Tracheal epithelial cell (primary cell): ENCODE results near the gene ZNF619. TPM values are rescaled to one million over a fixed set of nuclear protein-coding genes. Genes with fewer than 3 reads are reported as not detected.

ENCODE experiments used
- total RNA-seq: library from RNA; depleted of rRNA; stranded (reverse); fragments of >200 nt; gene quantifications from 2 replicates; pipeline ENCODE4 v1.2.1, GENCODE V29; 2014

Gene ZNF619
- 4.8 and 5.1 TPM in 2 replicates for total RNA-seq

GRCh38 chr3:40476478-40477470, at the start of gene ZNF619:
ZNF619 (plus strand) TSS chr3:40477122; CDS start chr3:40477980, 858 bp downstream.

GRCh38 chr3:40456940-40457823, 19.7 kb upstream of the ZNF619 start, which contains the start of gene RPL14:
RPL14 (plus strand) TSS chr3:40457339; CDS start chr3:40457472, 133 bp downstream.

GRCh38 chr3:40505599-40506462, 28.9 kb downstream of the ZNF619 start, which contains the start of gene ZNF620:
ZNF620 (plus strand) TSS chr3:40506039; CDS start chr3:40506353, 314 bp downstream.

GRCh38 chr3:40524568-40525285, 47.8 kb downstream of the ZNF619 start, which contains the start of gene ZNF621:
ZNF621 (plus strand) TSS chr3:40524960; CDS start chr3:40525841, 881 bp downstream.

Other genes with a start within 250 kb of the ZNF619 start
- gene EIF1B, start 167.4 kb upstream of the ZNF619 start, total RNA-seq = 11.7 and 11.8 TPM in 2 replicates
- gene ENTPD3, start 89.9 kb upstream of the ZNF619 start, total RNA-seq = 8.2 and 17.9 TPM in 2 replicates
- 328 and 612 TPM in 2 replicates for gene RPL14, start 19.8 kb upstream of the ZNF619 start, total RNA-seq
- 0.64 and 1.2 TPM in 2 replicates for gene ZNF620, start 28.9 kb downstream of the ZNF619 start, total RNA-seq
- 8.0 and 10.9 TPM in 2 replicates for gene ZNF621, start 47.8 kb downstream of the ZNF619 start, total RNA-seq